HepG2 (cell line): Measurements from ENCODE around the gene ABCC1. TPM values are rescaled to one million over a fixed set of nuclear protein-coding genes. Genes with fewer than 3 reads are reported as not detected.
A peak's percentile ranks its signal among the peaks of the same experiment; 100 is the strongest.

Experiments
- AHDC1 ChIP-seq: sonication (generic); formaldehyde crosslinking; IDR thresholded peaks from 2 replicates; pipeline ENCODE4 v1.5.1; 2020; ENCODE audit warnings: mild to moderate bottlenecking, missing genetic modification reagents, borderline replicate concordance
- BORCS8-MEF2B ChIP-seq: sonication (generic); formaldehyde crosslinking; IDR thresholded peaks from 2 replicates; pipeline ENCODE4 v1.8.0; 2022; ENCODE audit warnings: mild to moderate bottlenecking, missing genetic modification reagents
- BRF2 ChIP-seq: sonication (generic); formaldehyde crosslinking; IDR thresholded peaks from 2 replicates; pipeline ENCODE4 v1.8.1; 2022; ENCODE audit warnings: mild to moderate bottlenecking, missing genetic modification reagents
- DBP ChIP-seq: sonication (generic); formaldehyde crosslinking; IDR thresholded peaks from 2 replicates; pipeline ENCODE4 v1.4.0; 2020; ENCODE audit warnings: missing genetic modification reagents; ENCODE audit errors: not compliant biosample characterization
- MXD4 ChIP-seq: IDR thresholded peaks from 2 replicates; pipeline ENCODE4 v1.6.1; 2016; ENCODE audit warnings: mild to moderate bottlenecking, missing biosample characterization, missing genetic modification reagents
- NFYB ChIP-seq: sonication (generic); formaldehyde crosslinking; IDR thresholded peaks from 2 replicates; pipeline ENCODE4 v1.4.0; 2020; ENCODE audit warnings: missing genetic modification reagents
- NR2F6 ChIP-seq, 2 experiments: IDR thresholded peaks; 2 replicates each; pipeline ENCODE4 v1.6.1; 2016; ENCODE audit warnings: antibody characterized with exemption in 1 of 2, mild to moderate bottlenecking in 1 of 2
- RERE ChIP-seq: IDR thresholded peaks from 2 replicates; pipeline ENCODE4 v1.6.1; 2016; ENCODE audit warnings: low read depth, missing genetic modification reagents, missing compliant biosample characterization
- TEAD2 ChIP-seq: sonication (generic); formaldehyde crosslinking; IDR thresholded peaks from 2 replicates; pipeline ENCODE4 v1.9.0; 2021; ENCODE audit warnings: missing genetic modification reagents
- TEAD3 ChIP-seq: optimal IDR thresholded peaks from 2 replicates; pipeline ENCODE3; 2016; ENCODE audit warnings: borderline replicate concordance
- THAP8 ChIP-seq: sonication (generic); formaldehyde crosslinking; IDR thresholded peaks from 2 replicates; pipeline ENCODE4 v1.5.1; 2020; ENCODE audit warnings: missing genetic modification reagents, mild to moderate bottlenecking, borderline replicate concordance
- ZC3H13 ChIP-seq: sonication (generic); formaldehyde crosslinking; IDR thresholded peaks from 2 replicates; pipeline ENCODE4 v1.8.1; 2023; ENCODE audit warnings: mild to moderate bottlenecking, missing genetic modification reagents, moderate library complexity
- ZNF605 ChIP-seq: sonication (generic); formaldehyde crosslinking; IDR thresholded peaks from 2 replicates; pipeline ENCODE4 v1.8.0; 2022; ENCODE audit warnings: mild to moderate bottlenecking, missing genetic modification reagents
- ZSCAN12 ChIP-seq: sonication (generic); formaldehyde crosslinking; IDR thresholded peaks from 2 replicates; pipeline ENCODE4 v1.9.0; 2021; ENCODE audit warnings: mild to moderate bottlenecking, missing genetic modification reagents
- polyA plus RNA-seq, 8 experiments: library from polyadenylated mRNA; depleted of rRNA in 3 of 8; stranded (reverse) in 7 of 8; unstranded in 1 of 8; fragments of >200 nt; fragmentation: Illumina TruSeq in 4 of 8; extraction: Trizol in 4 of 8; gene quantifications; 2 replicates each; pipeline versions ENCODE4 v1.2.1 to v1.2.3, GENCODE V29; 2011 to 2016; ENCODE audit warnings: low read depth in 4 of 8, missing spikeins in 1 of 8, mixed read lengths in 1 of 8; ENCODE audit not compliant: insufficient read depth in 1 of 8
- total RNA-seq, 5 experiments: library from RNA; depleted of rRNA; stranded (reverse); fragments of >200 nt; fragmentation: Illumina TruSeq; extraction: Trizol; gene quantifications; 2 replicates each; pipeline ENCODE4 v1.2.3, GENCODE V29; 2016; ENCODE audit warnings: low read depth in 1 of 5

ABCC1 gene
- total and polyA plus RNA-seq, 2 of the 13 experiments (the other 11 are each of a cell fraction or from before 2014, with no cell fraction given): 13.0 to 30.6 TPM

- TF ChIP-seq AHDC1 (CRISPR knock-in tag) (peak; percentile 47; the same call in 1 of the 2 replicates), NR2F6 (IDR thresholded peaks at IDR 0.05) (0 out of 2 replicates have a peak, but pooled peaks have one; percentile 20), NR2F6 (CRISPR knock-in tag; IDR thresholded peaks at IDR 0.05) (peak; percentile 62), NFYB (peak; percentile 64), THAP8 (CRISPR knock-in tag) (peak; percentile 37; the same call in 1 of the 2 replicates), BRF2 (CRISPR knock-in tag) (no peak), DBP (peak; percentile 28), RERE (0 out of 2 replicates have a peak, but pooled peaks have one; percentile 32), ZSCAN12 (0 out of 2 replicates have a peak, but pooled peaks have one; percentile 64), TEAD2 (CRISPR knock-in tag) (no peak), ZC3H13 (0 out of 2 replicates have a peak, but pooled peaks have one; percentile 20), BORCS8-MEF2B (CRISPR knock-in tag) (peak; percentile 73), ZNF605 (CRISPR knock-in tag) (no peak), MXD4 (CRISPR knock-in tag) (no peak), TEAD3 (CRISPR knock-in tag) (peak; percentile 48)
Measured at GRCh38 chr16:16149710-16150116, 200.3 kb downstream of the ABCC1 start (continued).
